Measurements from ENCODE around the gene HK3. TPM values are rescaled to one million over a fixed set of nuclear protein-coding genes. Genes with fewer than 3 reads are reported as not detected.

The HK3 gene
- total and polyA plus RNA-seq, 2 of the 8 experiments (the other 6 are each of a cell fraction or from before 2014, with no cell fraction given), result not detected

DNA sequence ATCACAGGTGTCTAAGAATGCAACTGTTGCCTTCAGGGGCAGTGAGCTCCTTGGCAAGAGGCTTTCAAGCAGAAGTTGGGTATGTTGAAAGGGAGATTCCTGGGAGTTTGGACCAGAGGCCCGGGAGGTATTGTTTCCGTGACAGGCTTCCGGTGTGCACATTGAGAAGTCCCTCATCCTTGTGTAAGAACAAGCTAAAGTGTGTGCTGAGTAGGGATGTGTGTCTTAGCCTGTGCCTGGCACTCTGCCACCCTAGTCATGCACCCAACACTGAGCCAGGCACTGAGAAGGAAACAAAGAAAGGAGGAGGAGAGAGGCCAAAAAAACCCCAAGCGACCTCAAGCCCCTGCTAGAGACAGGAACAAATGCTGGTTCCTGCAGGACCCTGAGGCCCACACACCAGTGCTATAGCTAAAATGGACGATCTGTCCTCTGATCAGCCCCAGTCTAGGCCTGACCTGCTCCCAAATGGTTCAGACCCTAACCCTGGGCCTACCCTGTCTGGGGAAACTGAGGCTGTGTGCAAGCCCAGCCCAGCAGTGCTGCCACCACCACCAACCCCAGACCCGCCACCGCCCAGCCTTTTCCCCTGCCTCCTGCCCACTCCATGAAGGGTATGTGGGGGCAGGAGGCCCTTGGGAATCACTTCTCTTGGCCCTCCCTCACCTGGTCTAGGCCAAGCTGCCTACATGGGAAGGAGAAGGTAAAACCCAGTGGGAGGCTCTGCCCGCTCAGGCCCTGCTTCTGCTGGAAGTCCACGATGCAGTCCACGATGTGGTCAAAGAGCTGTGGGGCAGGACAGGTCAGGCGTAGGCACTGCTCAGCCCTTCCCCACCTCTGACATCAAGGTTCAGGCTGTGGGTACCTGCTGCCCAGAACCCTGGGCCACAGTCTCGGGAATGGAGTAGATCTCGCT, 12.6 kb downstream of the HK3 start (continued):
- TF ChIP-seq, protein P1, sequence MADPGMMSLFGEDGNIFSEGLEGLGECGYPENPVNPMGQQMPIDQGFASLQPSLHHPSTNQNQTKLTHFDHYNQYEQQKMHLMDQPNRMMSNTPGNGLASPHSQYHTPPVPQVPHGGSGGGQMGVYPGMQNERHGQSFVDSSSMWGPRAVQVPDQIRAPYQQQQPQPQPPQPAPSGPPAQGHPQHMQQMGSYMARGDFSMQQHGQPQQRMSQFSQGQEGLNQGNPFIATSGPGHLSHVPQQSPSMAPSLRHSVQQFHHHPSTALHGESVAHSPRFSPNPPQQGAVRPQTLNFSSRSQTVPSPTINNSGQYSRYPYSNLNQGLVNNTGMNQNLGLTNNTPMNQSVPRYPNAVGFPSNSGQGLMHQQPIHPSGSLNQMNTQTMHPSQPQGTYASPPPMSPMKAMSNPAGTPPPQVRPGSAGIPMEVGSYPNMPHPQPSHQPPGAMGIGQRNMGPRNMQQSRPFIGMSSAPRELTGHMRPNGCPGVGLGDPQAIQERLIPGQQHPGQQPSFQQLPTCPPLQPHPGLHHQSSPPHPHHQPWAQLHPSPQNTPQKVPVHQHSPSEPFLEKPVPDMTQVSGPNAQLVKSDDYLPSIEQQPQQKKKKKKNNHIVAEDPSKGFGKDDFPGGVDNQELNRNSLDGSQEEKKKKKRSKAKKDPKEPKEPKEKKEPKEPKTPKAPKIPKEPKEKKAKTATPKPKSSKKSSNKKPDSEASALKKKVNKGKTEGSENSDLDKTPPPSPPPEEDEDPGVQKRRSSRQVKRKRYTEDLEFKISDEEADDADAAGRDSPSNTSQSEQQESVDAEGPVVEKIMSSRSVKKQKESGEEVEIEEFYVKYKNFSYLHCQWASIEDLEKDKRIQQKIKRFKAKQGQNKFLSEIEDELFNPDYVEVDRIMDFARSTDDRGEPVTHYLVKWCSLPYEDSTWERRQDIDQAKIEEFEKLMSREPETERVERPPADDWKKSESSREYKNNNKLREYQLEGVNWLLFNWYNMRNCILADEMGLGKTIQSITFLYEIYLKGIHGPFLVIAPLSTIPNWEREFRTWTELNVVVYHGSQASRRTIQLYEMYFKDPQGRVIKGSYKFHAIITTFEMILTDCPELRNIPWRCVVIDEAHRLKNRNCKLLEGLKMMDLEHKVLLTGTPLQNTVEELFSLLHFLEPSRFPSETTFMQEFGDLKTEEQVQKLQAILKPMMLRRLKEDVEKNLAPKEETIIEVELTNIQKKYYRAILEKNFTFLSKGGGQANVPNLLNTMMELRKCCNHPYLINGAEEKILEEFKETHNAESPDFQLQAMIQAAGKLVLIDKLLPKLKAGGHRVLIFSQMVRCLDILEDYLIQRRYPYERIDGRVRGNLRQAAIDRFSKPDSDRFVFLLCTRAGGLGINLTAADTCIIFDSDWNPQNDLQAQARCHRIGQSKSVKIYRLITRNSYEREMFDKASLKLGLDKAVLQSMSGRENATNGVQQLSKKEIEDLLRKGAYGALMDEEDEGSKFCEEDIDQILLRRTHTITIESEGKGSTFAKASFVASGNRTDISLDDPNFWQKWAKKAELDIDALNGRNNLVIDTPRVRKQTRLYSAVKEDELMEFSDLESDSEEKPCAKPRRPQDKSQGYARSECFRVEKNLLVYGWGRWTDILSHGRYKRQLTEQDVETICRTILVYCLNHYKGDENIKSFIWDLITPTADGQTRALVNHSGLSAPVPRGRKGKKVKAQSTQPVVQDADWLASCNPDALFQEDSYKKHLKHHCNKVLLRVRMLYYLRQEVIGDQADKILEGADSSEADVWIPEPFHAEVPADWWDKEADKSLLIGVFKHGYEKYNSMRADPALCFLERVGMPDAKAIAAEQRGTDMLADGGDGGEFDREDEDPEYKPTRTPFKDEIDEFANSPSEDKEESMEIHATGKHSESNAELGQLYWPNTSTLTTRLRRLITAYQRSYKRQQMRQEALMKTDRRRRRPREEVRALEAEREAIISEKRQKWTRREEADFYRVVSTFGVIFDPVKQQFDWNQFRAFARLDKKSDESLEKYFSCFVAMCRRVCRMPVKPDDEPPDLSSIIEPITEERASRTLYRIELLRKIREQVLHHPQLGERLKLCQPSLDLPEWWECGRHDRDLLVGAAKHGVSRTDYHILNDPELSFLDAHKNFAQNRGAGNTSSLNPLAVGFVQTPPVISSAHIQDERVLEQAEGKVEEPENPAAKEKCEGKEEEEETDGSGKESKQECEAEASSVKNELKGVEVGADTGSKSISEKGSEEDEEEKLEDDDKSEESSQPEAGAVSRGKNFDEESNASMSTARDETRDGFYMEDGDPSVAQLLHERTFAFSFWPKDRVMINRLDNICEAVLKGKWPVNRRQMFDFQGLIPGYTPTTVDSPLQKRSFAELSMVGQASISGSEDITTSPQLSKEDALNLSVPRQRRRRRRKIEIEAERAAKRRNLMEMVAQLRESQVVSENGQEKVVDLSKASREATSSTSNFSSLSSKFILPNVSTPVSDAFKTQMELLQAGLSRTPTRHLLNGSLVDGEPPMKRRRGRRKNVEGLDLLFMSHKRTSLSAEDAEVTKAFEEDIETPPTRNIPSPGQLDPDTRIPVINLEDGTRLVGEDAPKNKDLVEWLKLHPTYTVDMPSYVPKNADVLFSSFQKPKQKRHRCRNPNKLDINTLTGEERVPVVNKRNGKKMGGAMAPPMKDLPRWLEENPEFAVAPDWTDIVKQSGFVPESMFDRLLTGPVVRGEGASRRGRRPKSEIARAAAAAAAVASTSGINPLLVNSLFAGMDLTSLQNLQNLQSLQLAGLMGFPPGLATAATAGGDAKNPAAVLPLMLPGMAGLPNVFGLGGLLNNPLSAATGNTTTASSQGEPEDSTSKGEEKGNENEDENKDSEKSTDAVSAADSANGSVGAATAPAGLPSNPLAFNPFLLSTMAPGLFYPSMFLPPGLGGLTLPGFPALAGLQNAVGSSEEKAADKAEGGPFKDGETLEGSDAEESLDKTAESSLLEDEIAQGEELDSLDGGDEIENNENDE (IDR thresholded peaks at IDR 0.05; ENCODE audit: insufficient replicate concordance, low read length), result no peak
- TF ChIP-seq KDM1A (IDR thresholded peaks at IDR 0.05; ENCODE audit: borderline replicate concordance, low read length) (no peak), CTBP2 (IDR thresholded peaks at IDR 0.05; ENCODE audit: borderline replicate concordance, insufficient read depth, insufficient read length, low read length) (no peak), SIX5 (IDR thresholded peaks at IDR 0.05; ENCODE audit: low read depth, low read length) (no peak), HDAC2 (IDR thresholded peaks at IDR 0.05; ENCODE audit: borderline replicate concordance in 1 of 2, low read depth in 2 of 2, low read length in 2 of 2) (no peak), EGR1 (IDR thresholded peaks at IDR 0.05; ENCODE audit: borderline replicate concordance, low read depth, low read length) (no peak), CBX5 (IDR thresholded peaks at IDR 0.05; ENCODE audit: low read depth, low read length) (no peak)
- TF ChIP-seq, protein P2, sequence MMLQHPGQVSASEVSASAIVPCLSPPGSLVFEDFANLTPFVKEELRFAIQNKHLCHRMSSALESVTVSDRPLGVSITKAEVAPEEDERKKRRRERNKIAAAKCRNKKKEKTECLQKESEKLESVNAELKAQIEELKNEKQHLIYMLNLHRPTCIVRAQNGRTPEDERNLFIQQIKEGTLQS (IDR thresholded peaks at IDR 0.05; ENCODE audit: insufficient read depth, low read depth, low read length), result no peak

All from H1 (cell line).